ENCODE data around the gene SUN5. TPM values are rescaled to one million over a fixed set of nuclear protein-coding genes. Genes with fewer than 3 reads are reported as not detected.

SUN5 gene
- total RNA-seq, 1 experiment from 2014 or later, result not detected

- CTCF ChIA-PET, result no interaction called here
- H3K4me1 ChIP-seq, result no peaks in the 10 kb centered on the region
- peaks cover under 1% of the 10 kb centered on the region for H3K4me1 Mint-ChIP-seq (ENCODE audit: low read depth, unreplicated experiment)
Observed at GRCh38 chr20:32969356-32970114, 34.7 kb downstream of the SUN5 start.

GRCh38 chr20:32968478-32969241, 35.6 kb downstream of the SUN5 start:
- ChIA-PET POLR2A (interaction anchor here (0.5 kb wide), 1 partner anchor 36 kb away, joined by 3 read pairs; the partner anchor contains the start of gene SUN5), CTCF (no interaction called here)
- intact Hi-C loops (cut with micrococcal nuclease; ENCODE audit: unreplicated experiment), result no loop called here
- Histone ChIP-seq H3K9me3 (no peaks in the 10 kb centered on the region), H3K27me3 (replicated peaks; ENCODE audit: control insufficient read depth, insufficient read depth, low read length) (no peaks in the 10 kb centered on the region; the same call in 1 of the 2 replicates), H3K4me3 (ENCODE audit: low read depth, low read length) (no peak overlapping the region), H3K36me3 (ENCODE audit: control insufficient read depth, insufficient read depth, low read length) (no peaks in the 10 kb centered on the region), H3K4me1 (no peaks in the 10 kb centered on the region)
- Mint-ChIP-seq H3K9me3 (ENCODE audit: unreplicated experiment) (no peaks in the 10 kb centered on the region), H3K27ac (ENCODE audit: unreplicated experiment) (no peak overlapping the region), H3K4me1 (ENCODE audit: low read depth, unreplicated experiment) (no peaks in the 10 kb centered on the region), H3K4me3 (ENCODE audit: unreplicated experiment) (no peak overlapping the region), H3K36me3 (ENCODE audit: insufficient read depth, unreplicated experiment) (no peaks in the 10 kb centered on the region), H3K27me3 (ENCODE audit: insufficient read depth, unreplicated experiment) (peaks cover 11% of the 10 kb centered on the region)
- peak in 1 of 2 experiments; percentile 33 for DNase-seq
- no peak for TF ChIP-seq CTCF (IDR thresholded peaks at IDR 0.05; ENCODE audit: insufficient read depth in 1 of 2, low read depth in 1 of 2, low read length in 1 of 2, severe bottlenecking in 1 of 2, unreplicated experiment in 1 of 2)
- BruUV-seq (replicated peaks), result no TSS peak

More at GRCh38 chr20:32969356-32970114, 34.7 kb downstream of the SUN5 start:
- intact Hi-C loops (cut with micrococcal nuclease; ENCODE audit: unreplicated experiment), result no loop called here
- BruUV-seq (replicated peaks), result no TSS peak
- POLR2A ChIA-PET, result no interaction called here
- Mint-ChIP-seq H3K36me3 (ENCODE audit: insufficient read depth, unreplicated experiment) (no peaks in the 10 kb centered on the region), H3K27ac (ENCODE audit: unreplicated experiment) (no peak overlapping the region), H3K9me3 (ENCODE audit: unreplicated experiment) (no peaks in the 10 kb centered on the region), H3K4me3 (ENCODE audit: unreplicated experiment) (no peak overlapping the region), H3K27me3 (ENCODE audit: insufficient read depth, unreplicated experiment) (peaks cover 7% of the 10 kb centered on the region)
- H3K27me3 ChIP-seq (replicated peaks; ENCODE audit: control insufficient read depth, insufficient read depth, low read length), result no peaks in the 10 kb centered on the region; the same call in 1 of the 2 replicates
- no peak for TF ChIP-seq CTCF (IDR thresholded peaks at IDR 0.05; ENCODE audit: insufficient read depth in 1 of 2, low read depth in 1 of 2, low read length in 1 of 2, severe bottlenecking in 1 of 2, unreplicated experiment in 1 of 2)
- H3K4me3 ChIP-seq (ENCODE audit: low read depth, low read length), result no peak overlapping the region
- H3K36me3 ChIP-seq (ENCODE audit: control insufficient read depth, insufficient read depth, low read length), result no peaks in the 10 kb centered on the region
- H3K9me3 ChIP-seq, result no peaks in the 10 kb centered on the region
- peak in 1 of 2 experiments; percentile 30 for DNase-seq

GRCh38 chr20:32967961-32968457, 36.2 kb downstream of the SUN5 start:
- Histone ChIP-seq H3K4me3 (ENCODE audit: low read depth, low read length) (no peak overlapping the region), H3K9me3 (no peaks in the 10 kb centered on the region), H3K4me1 (no peaks in the 10 kb centered on the region), H3K27me3 (replicated peaks; ENCODE audit: control insufficient read depth, insufficient read depth, low read length) (no peaks in the 10 kb centered on the region; the same call in 1 of the 2 replicates), H3K36me3 (ENCODE audit: control insufficient read depth, insufficient read depth, low read length) (no peaks in the 10 kb centered on the region)
- POLR2A ChIA-PET, result interaction anchor here (0.5 kb wide), 1 partner anchor 36 kb away, joined by 3 read pairs; the partner anchor contains the start of gene SUN5
- no TSS peak for BruUV-seq (replicated peaks)
- Mint-ChIP-seq H3K36me3 (ENCODE audit: insufficient read depth, unreplicated experiment) (no peaks in the 10 kb centered on the region), H3K27ac (ENCODE audit: unreplicated experiment) (no peak overlapping the region), H3K4me1 (ENCODE audit: low read depth, unreplicated experiment) (no peaks in the 10 kb centered on the region), H3K9me3 (ENCODE audit: unreplicated experiment) (no peaks in the 10 kb centered on the region), H3K4me3 (ENCODE audit: unreplicated experiment) (no peak overlapping the region), H3K27me3 (ENCODE audit: insufficient read depth, unreplicated experiment) (peaks cover 12% of the 10 kb centered on the region)
- CTCF ChIA-PET, result no interaction called here
- intact Hi-C loops (cut with micrococcal nuclease; ENCODE audit: unreplicated experiment), result no loop called here
- DNase-seq, result peak in 1 of 2 experiments; percentile 34
- no peak for TF ChIP-seq CTCF (IDR thresholded peaks at IDR 0.05; ENCODE audit: insufficient read depth in 1 of 2, low read depth in 1 of 2, low read length in 1 of 2, severe bottlenecking in 1 of 2, unreplicated experiment in 1 of 2)
